Endothelial cell (in vitro differentiated cells): ENCODE results near the gene MMP27. TPM values are rescaled to one million over a fixed set of nuclear protein-coding genes. Genes with fewer than 3 reads are reported as not detected.
A peak's percentile ranks its signal among the peaks of the same experiment; 100 is the strongest.
"Not testable (repeated sequence)": the region's sequence is repeated elsewhere in the genome, so short reads cannot be mapped to it uniquely, and the experiment has no call there.

ENCODE experiments used
- DNase-seq: peaks from one replicate; pipeline ENCODE4 v3.0.0; 2021; ENCODE audit warnings: low spot score
- H3K27ac Mint-ChIP-seq: one replicate; pipeline ENCODE4 v1.8.0; 2021; ENCODE audit warnings: mixed read lengths, inconsistent platforms; ENCODE audit not compliant: unreplicated experiment
- H3K27me3 Mint-ChIP-seq: one replicate; pipeline ENCODE4 v1.8.0; 2021; ENCODE audit warnings: mild to moderate bottlenecking, moderate library complexity, mixed read lengths, inconsistent platforms; ENCODE audit not compliant: unreplicated experiment
- H3K36me3 Mint-ChIP-seq: one replicate; pipeline ENCODE4 v1.8.0; 2021; ENCODE audit warnings: mild to moderate bottlenecking, low read depth, mixed read lengths, inconsistent platforms; ENCODE audit not compliant: unreplicated experiment
- H3K4me1 Mint-ChIP-seq: one replicate; pipeline ENCODE4 v1.8.0; 2021; ENCODE audit warnings: mild to moderate bottlenecking, mixed read lengths, inconsistent platforms; ENCODE audit not compliant: unreplicated experiment
- H3K4me3 Mint-ChIP-seq: one replicate; pipeline ENCODE4 v1.8.0; 2021; ENCODE audit warnings: mild to moderate bottlenecking, mixed read lengths, inconsistent platforms; ENCODE audit not compliant: unreplicated experiment
- H3K9me3 Mint-ChIP-seq: one replicate; pipeline ENCODE4 v1.8.0; 2021; ENCODE audit warnings: mixed read lengths, inconsistent platforms; ENCODE audit not compliant: unreplicated experiment
- CTCF ChIP-seq: fragments of 200-600 bp; sonication (generic); IDR thresholded peaks from one replicate; pipeline ENCODE4 v1.5.0; 2021; ENCODE audit warnings: antibody characterized with exemption; ENCODE audit not compliant: unreplicated experiment
- total RNA-seq: library from RNA; stranded (reverse); fragmentation: NEBNext Ultra II Directional; extraction: Animal tissue kit (Norgen Biotek cat#: 25700); gene quantifications from one replicate; pipeline ENCODE4 v1.2.1, GENCODE V29; 2021; ENCODE audit not compliant: unreplicated experiment

Gene MMP27
- total RNA-seq, 1 donor from 2014 or later = not detected

GRCh38 chr11:102734650-102735049, 29.1 kb upstream of the MMP27 start:
- Mint-ChIP-seq H3K4me3 (no peak overlapping the region), H3K27me3 (peaks cover 7% of the 10 kb centered on the region), H3K36me3 (no peaks in the 10 kb centered on the region), H3K9me3 (no peaks in the 10 kb centered on the region), H3K4me1 (peaks cover 7% of the 10 kb centered on the region), H3K27ac (no peak overlapping the region)
- DNase-seq = no peak
- TF ChIP-seq CTCF = no peak

- Mint-ChIP-seq H3K27ac (no peak overlapping the region), H3K9me3 (no peaks in the 10 kb centered on the region), H3K4me1 (peaks cover 11% of the 10 kb centered on the region), H3K36me3 (peaks cover 6% of the 10 kb centered on the region), H3K27me3 (peaks cover 10% of the 10 kb centered on the region), H3K4me3 (no peak overlapping the region)
- DNase-seq = peak; percentile 86
- peak; percentile 87 for TF ChIP-seq CTCF
These were observed 27.8 kb upstream of the MMP27 start for GRCh38 chr11:102733232-102733875.

- DNase-seq, H3K4me1 Mint-ChIP-seq: not testable (repeated sequence)
These were observed 25.4 kb upstream of the MMP27 start for GRCh38 chr11:102730944-102731343.

GRCh38 chr11:102729849-102730815, 24.6 kb upstream of the MMP27 start:
- Mint-ChIP-seq H3K27me3 (peaks cover 10% of the 10 kb centered on the region), H3K9me3 (no peaks in the 10 kb centered on the region), H3K27ac (no peak overlapping the region), H3K4me1 (peaks cover 7% of the 10 kb centered on the region), H3K36me3 (peaks cover 6% of the 10 kb centered on the region), H3K4me3 (no peak overlapping the region)
- no peak for TF ChIP-seq CTCF
- DNase-seq = no peak

More at GRCh38 chr11:102730944-102731343, 25.4 kb upstream of the MMP27 start:
- H3K36me3 Mint-ChIP-seq, H3K9me3 Mint-ChIP-seq, H3K4me3 Mint-ChIP-seq, H3K27me3 Mint-ChIP-seq, H3K27ac Mint-ChIP-seq: not testable (repeated sequence)

- DNase-seq = no peak
- no peak overlapping the region for H3K4me3 Mint-ChIP-seq
These were observed 22.3 kb upstream of the MMP27 start for GRCh38 chr11:102727890-102728289.

More at GRCh38 chr11:102727890-102728289, 22.3 kb upstream of the MMP27 start:
- Mint-ChIP-seq H3K27me3 (peaks cover 10% of the 10 kb centered on the region), H3K27ac (no peak overlapping the region), H3K9me3 (no peaks in the 10 kb centered on the region), H3K36me3 (peaks cover 6% of the 10 kb centered on the region), H3K4me1 (peaks cover 7% of the 10 kb centered on the region)
- TF ChIP-seq CTCF = no peak
